ENCODE data around the gene MMP3. TPM values are rescaled to one million over a fixed set of nuclear protein-coding genes. Genes with fewer than 3 reads are reported as not detected.

The MMP3 gene
- total RNA-seq, 2 experiments from 2014 or later = not detected

- H3K36me3 Mint-ChIP-seq (ENCODE audit: low read depth) = no peaks in the 10 kb centered on the region
- no peaks in the 10 kb centered on the region for H3K9me3 Mint-ChIP-seq
- ChIA-PET CTCF (interaction anchor here (0.9 kb wide), 1 partner anchor 12 kb away, joined by 3 read pairs; no protein-coding TSS in a partner anchor), POLR2A (no interaction called here)
- no peak overlapping the region for H3K27ac Mint-ChIP-seq
- H3K4me3 Mint-ChIP-seq = no peak overlapping the region
- DNase-seq = no peak
- peaks cover 22% of the 10 kb centered on the region for H3K27me3 Mint-ChIP-seq
- no peaks in the 10 kb centered on the region for H3K4me1 Mint-ChIP-seq
Measured at GRCh38 chr11:102830001-102830727, 13.2 kb downstream of the MMP3 start.

GRCh38 chr11:102829316-102830000, 14.0 kb downstream of the MMP3 start:
- Mint-ChIP-seq H3K4me1 (no peaks in the 10 kb centered on the region), H3K36me3 (ENCODE audit: low read depth) (no peaks in the 10 kb centered on the region), H3K4me3 (no peak overlapping the region), H3K27me3 (peaks cover 22% of the 10 kb centered on the region), H3K27ac (no peak overlapping the region), H3K9me3 (no peaks in the 10 kb centered on the region)
- ChIA-PET CTCF (interaction anchor here (0.9 kb wide), 1 partner anchor 11 kb away, joined by 3 read pairs; no protein-coding TSS in a partner anchor), POLR2A (no interaction called here)
- no peak for DNase-seq

- no peaks in the 10 kb centered on the region for H3K9me3 Mint-ChIP-seq
- H3K4me3 Mint-ChIP-seq = no peak overlapping the region
- ChIA-PET POLR2A (no interaction called here), CTCF (no interaction called here)
- no peaks in the 10 kb centered on the region for H3K27me3 Mint-ChIP-seq
- H3K4me1 Mint-ChIP-seq = no peaks in the 10 kb centered on the region
- no peak for DNase-seq
- no peak overlapping the region for H3K27ac Mint-ChIP-seq
- H3K36me3 Mint-ChIP-seq (ENCODE audit: low read depth) = no peaks in the 10 kb centered on the region
Measured at GRCh38 chr11:102824556-102824955, 18.9 kb downstream of the MMP3 start.

- Mint-ChIP-seq H3K27ac (no peak overlapping the region), H3K4me3 (no peak overlapping the region), H3K4me1 (no peaks in the 10 kb centered on the region), H3K9me3 (peaks cover 3% of the 10 kb centered on the region), H3K36me3 (ENCODE audit: low read depth) (no peaks in the 10 kb centered on the region), H3K27me3 (no peaks in the 10 kb centered on the region)
- CTCF ChIA-PET = no interaction called here
- POLR2A ChIA-PET = no interaction called here
- no peak for DNase-seq
Measured at GRCh38 chr11:102819491-102819890, 23.9 kb downstream of the MMP3 start.

- no peak overlapping the region for H3K27ac Mint-ChIP-seq
- ChIA-PET POLR2A (no interaction called here), CTCF (no interaction called here)
- H3K4me1 Mint-ChIP-seq = no peaks in the 10 kb centered on the region
- H3K9me3 Mint-ChIP-seq = peaks cover 3% of the 10 kb centered on the region
- no peak overlapping the region for H3K4me3 Mint-ChIP-seq
- no peaks in the 10 kb centered on the region for H3K27me3 Mint-ChIP-seq
- no peak for DNase-seq
- H3K36me3 Mint-ChIP-seq (ENCODE audit: low read depth) = no peaks in the 10 kb centered on the region
Measured at GRCh38 chr11:102813484-102813883, 29.9 kb downstream of the MMP3 start.

- CTCF ChIA-PET = no interaction called here
- Mint-ChIP-seq H3K27ac (no peak overlapping the region), H3K4me3 (no peak overlapping the region), H3K27me3 (no peaks in the 10 kb centered on the region), H3K4me1 (no peaks in the 10 kb centered on the region), H3K36me3 (ENCODE audit: low read depth) (no peaks in the 10 kb centered on the region), H3K9me3 (peaks cover 3% of the 10 kb centered on the region)
- no peak for DNase-seq
- POLR2A ChIA-PET = no interaction called here
Measured at GRCh38 chr11:102812188-102812587, 31.2 kb downstream of the MMP3 start.

GRCh38 chr11:102810950-102811660, 32.3 kb downstream of the MMP3 start:
- ChIA-PET POLR2A (no interaction called here), CTCF (no interaction called here)
- H3K27ac Mint-ChIP-seq = no peak overlapping the region
- H3K4me3 Mint-ChIP-seq = no peak overlapping the region
- no peaks in the 10 kb centered on the region for H3K36me3 Mint-ChIP-seq (ENCODE audit: low read depth)
- H3K27me3 Mint-ChIP-seq = no peaks in the 10 kb centered on the region
- H3K4me1 Mint-ChIP-seq = no peaks in the 10 kb centered on the region
- no peak for DNase-seq
- no peaks in the 10 kb centered on the region for H3K9me3 Mint-ChIP-seq

- Mint-ChIP-seq H3K27ac (no peak overlapping the region), H3K27me3 (no peaks in the 10 kb centered on the region), H3K4me3 (no peak overlapping the region), H3K9me3 (no peaks in the 10 kb centered on the region), H3K4me1 (no peaks in the 10 kb centered on the region), H3K36me3 (ENCODE audit: low read depth) (no peaks in the 10 kb centered on the region)
- ChIA-PET CTCF (no interaction called here), POLR2A (no interaction called here)
- no peak for DNase-seq
Measured at GRCh38 chr11:102809971-102810370, 33.4 kb downstream of the MMP3 start.

- Mint-ChIP-seq H3K27me3 (peaks cover 8% of the 10 kb centered on the region), H3K36me3 (ENCODE audit: low read depth) (no peaks in the 10 kb centered on the region), H3K27ac (no peak overlapping the region), H3K4me1 (no peaks in the 10 kb centered on the region), H3K4me3 (no peak overlapping the region), H3K9me3 (no peaks in the 10 kb centered on the region)
- ChIA-PET CTCF (no interaction called here), POLR2A (no interaction called here)
- DNase-seq = no peak
Measured at GRCh38 chr11:102807921-102808320, 35.5 kb downstream of the MMP3 start.

- Mint-ChIP-seq H3K9me3 (no peaks in the 10 kb centered on the region), H3K4me3 (no peak overlapping the region), H3K27ac (no peak overlapping the region), H3K4me1 (no peaks in the 10 kb centered on the region), H3K36me3 (ENCODE audit: low read depth) (no peaks in the 10 kb centered on the region), H3K27me3 (peaks cover 8% of the 10 kb centered on the region)
- DNase-seq = no peak
- ChIA-PET CTCF (no interaction called here), POLR2A (no interaction called here)
Measured at GRCh38 chr11:102806296-102806695, 37.1 kb downstream of the MMP3 start.

GRCh38 chr11:102802341-102802740, 41.1 kb downstream of the MMP3 start:
- Mint-ChIP-seq H3K27ac (no peak overlapping the region), H3K4me1 (no peaks in the 10 kb centered on the region), H3K36me3 (ENCODE audit: low read depth) (no peaks in the 10 kb centered on the region), H3K9me3 (no peaks in the 10 kb centered on the region), H3K27me3 (peaks cover 8% of the 10 kb centered on the region), H3K4me3 (no peak overlapping the region)
- DNase-seq = no peak
- ChIA-PET CTCF (no interaction called here), POLR2A (no interaction called here)

- peaks cover 8% of the 10 kb centered on the region for H3K27me3 Mint-ChIP-seq
- no peak for DNase-seq
- no peak overlapping the region for H3K4me3 Mint-ChIP-seq
- H3K4me1 Mint-ChIP-seq = no peaks in the 10 kb centered on the region
- POLR2A ChIA-PET = no interaction called here
- no peak overlapping the region for H3K27ac Mint-ChIP-seq
- no peaks in the 10 kb centered on the region for H3K36me3 Mint-ChIP-seq (ENCODE audit: low read depth)
- CTCF ChIA-PET = interaction anchor here (1.1 kb wide), 1 partner anchor 223 kb away, joined by 4 read pairs; no protein-coding TSS in a partner anchor
- no peaks in the 10 kb centered on the region for H3K9me3 Mint-ChIP-seq
Measured at GRCh38 chr11:102800767-102801166, 42.6 kb downstream of the MMP3 start.

- CTCF ChIA-PET = no interaction called here
- Mint-ChIP-seq H3K27me3 (peaks cover 8% of the 10 kb centered on the region), H3K4me1 (no peaks in the 10 kb centered on the region), H3K4me3 (no peak overlapping the region), H3K9me3 (no peaks in the 10 kb centered on the region), H3K27ac (no peak overlapping the region), H3K36me3 (ENCODE audit: low read depth) (no peaks in the 10 kb centered on the region)
- DNase-seq = no peak
- POLR2A ChIA-PET = no interaction called here
Measured at GRCh38 chr11:102799681-102800340, 43.6 kb downstream of the MMP3 start.
